ENCODE measurements around the gene IFITM5.
A peak's percentile ranks its signal among the peaks of the same experiment; 100 is the strongest.

The IFITM5 gene

GRCh38 chr11:250740-251299, 48.5 kb downstream of the IFITM5 start:
- ATAC-seq = peak; percentile 92
- TF ChIP-seq SNAI2 (CRISPR knock-in tag; IDR thresholded peaks at IDR 0.05) (no peak), OSR1 (CRISPR knock-in tag; IDR thresholded peaks at IDR 0.05) (no peak), PPARA (CRISPR knock-in tag; IDR thresholded peaks at IDR 0.05; ENCODE audit: borderline replicate concordance) (no peak), ISL1 (CRISPR knock-in tag; IDR thresholded peaks at IDR 0.05) (no peak), RARB (CRISPR knock-in tag; IDR thresholded peaks at IDR 0.05) (no peak)

GRCh38 chr11:250274-250673, 49.1 kb downstream of the IFITM5 start:
- TF ChIP-seq ZNF8 (CRISPR knock-in tag; IDR thresholded peaks at IDR 0.05) (no peak), GLIS3 (CRISPR knock-in tag; IDR thresholded peaks at IDR 0.05) (no peak), ZC3H10 (CRISPR knock-in tag; IDR thresholded peaks at IDR 0.05) (no peak)
- no peak; the same call in 2 of the 3 replicates for ATAC-seq

- ATAC-seq = no peak
- no peak for TF ChIP-seq OSR1 (CRISPR knock-in tag; IDR thresholded peaks at IDR 0.05)
- TF ChIP-seq CREB5 (CRISPR knock-in tag; IDR thresholded peaks at IDR 0.05; ENCODE audit: low read depth) = no peak
- TF ChIP-seq SNAI2 (CRISPR knock-in tag; IDR thresholded peaks at IDR 0.05) = no peak
- no peak for TF ChIP-seq ESRRG (CRISPR knock-in tag; IDR thresholded peaks at IDR 0.05)
Observed at GRCh38 chr11:249062-249461, 50.3 kb downstream of the IFITM5 start.
